COR-L47 (cell line): ENCODE measurements around the gene ASTN1.
A peak's percentile ranks its signal among the peaks of the same experiment; 100 is the strongest.

Source experiments
- DNase-seq: peaks from one replicate; lab custom pipeline; 2025; lab: John Stamatoyannopoulos, UW

The ASTN1 gene

GRCh38 chr1:176878750-176879536 is 285.6 kb downstream of the ASTN1 start:
- no peak for DNase-seq

DNA sequence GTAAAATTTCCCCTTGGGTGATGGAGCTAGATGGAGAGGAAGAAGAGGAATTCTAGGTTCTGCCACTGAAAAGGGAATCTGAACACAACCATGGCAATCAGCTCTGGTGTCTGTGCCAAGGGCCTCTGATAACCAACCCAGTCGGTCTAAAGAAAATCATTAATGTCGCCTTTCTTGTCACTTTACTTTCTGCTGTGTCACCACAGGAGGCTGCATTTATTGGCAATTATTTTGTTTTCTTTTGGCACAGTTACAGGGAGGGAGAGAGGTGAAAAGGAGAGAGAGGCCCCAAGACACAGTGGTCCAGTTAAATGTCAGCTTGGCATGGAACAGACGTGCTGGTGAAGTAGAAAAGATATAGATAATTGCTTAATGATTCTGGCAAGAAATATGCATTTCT is 287.0 kb downstream of the ASTN1 start:
- peak; percentile 22 for DNase-seq

GRCh38 chr1:176876966-176877515 is 287.5 kb downstream of the ASTN1 start:
- DNase-seq, result no peak

GRCh38 chr1:176869577-176869976 is 294.9 kb downstream of the ASTN1 start:
- DNase-seq, result no peak

DNA sequence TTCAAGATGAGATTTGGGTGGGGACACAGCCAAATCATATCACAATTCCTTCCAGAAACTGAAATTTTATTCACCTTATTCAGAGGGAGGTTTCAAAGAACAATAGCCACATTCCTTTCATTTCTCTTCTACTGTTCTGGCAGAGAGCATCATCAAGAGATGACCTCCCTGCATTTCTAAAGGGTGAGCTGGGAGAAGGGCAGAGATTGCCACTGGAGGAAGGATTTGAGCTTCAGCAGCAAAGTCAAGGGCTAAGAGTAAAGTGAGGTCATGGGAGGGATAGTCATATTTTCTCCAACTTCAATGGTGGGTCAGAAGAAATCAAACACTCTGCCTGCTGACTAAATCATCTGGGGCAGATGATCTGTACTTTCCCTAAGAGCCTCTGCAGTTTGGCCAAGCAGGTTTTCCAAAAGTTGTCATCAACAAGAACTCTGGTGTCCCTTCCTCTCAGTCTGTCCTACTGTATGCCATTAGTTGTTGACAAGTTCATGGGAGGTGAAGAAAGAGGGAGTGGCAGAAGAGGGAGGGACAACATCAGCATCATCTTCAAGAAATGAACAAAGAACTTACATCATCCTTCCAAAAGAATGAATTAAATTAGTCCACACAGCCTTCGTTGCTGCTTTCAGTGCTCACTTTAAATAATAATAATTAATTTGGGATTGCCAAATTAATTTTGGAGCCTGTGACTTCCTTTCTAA is 298.3 kb downstream of the ASTN1 start:
- DNase-seq, result no peak

GRCh38 chr1:176864211-176864610 is 300.3 kb downstream of the ASTN1 start:
- DNase-seq, result no peak

- no peak for DNase-seq
Observed at GRCh38 chr1:176863613-176864012, 300.9 kb downstream of the ASTN1 start.

DNA sequence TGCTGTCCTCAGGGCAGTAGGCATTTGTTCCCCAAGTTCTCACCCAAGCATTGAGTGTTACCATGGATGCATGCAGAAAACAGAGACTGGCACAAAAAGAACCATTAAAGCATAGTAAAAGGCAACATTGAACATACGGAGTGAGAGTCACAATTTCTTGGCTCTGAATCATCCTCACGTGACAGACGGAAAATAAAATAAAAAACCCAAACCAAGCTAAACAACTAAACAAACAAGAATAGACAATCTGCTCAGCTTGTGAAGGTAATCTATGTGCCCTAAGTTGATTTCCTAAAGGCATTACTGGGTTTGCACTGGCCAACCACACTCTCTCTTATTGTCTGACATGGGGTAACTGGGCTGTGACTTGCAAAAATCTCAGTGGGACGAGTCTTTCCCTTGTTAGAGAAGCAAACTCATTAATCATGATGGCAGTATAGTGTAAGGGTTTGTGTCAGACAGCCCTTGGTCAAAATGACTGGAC is 306.0 kb downstream of the ASTN1 start:
- DNase-seq, result no peak

DNA sequence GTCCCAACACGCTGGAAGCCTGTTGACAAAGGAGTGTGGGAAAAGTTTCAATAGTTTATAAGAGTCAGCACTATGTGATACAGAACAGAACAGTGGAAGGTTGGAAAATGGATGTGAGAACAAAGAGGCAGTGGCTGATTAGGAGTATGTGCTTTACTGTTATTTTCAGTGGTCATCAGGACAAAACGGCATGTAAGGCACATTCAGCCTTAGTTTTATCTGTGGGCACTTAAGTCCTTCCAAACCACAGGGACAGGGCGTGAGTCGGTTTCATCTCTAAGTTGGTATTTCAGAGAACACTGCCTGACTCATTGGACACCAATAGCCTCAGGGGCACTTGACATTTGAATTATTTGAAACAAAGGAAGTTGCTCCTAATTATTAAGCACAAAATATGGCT is 306.9 kb downstream of the ASTN1 start:
- peak; percentile 11 for DNase-seq

GRCh38 chr1:176854758-176855745 is 309.5 kb downstream of the ASTN1 start:
- peak; percentile 74 for DNase-seq

GRCh38 chr1:176854121-176854520 is 310.4 kb downstream of the ASTN1 start:
- no peak for DNase-seq

GRCh38 chr1:176853503-176853902 is 311.0 kb downstream of the ASTN1 start:
- no peak for DNase-seq

- no peak for DNase-seq
Observed at GRCh38 chr1:176852124-176852523, 312.4 kb downstream of the ASTN1 start.

DNA sequence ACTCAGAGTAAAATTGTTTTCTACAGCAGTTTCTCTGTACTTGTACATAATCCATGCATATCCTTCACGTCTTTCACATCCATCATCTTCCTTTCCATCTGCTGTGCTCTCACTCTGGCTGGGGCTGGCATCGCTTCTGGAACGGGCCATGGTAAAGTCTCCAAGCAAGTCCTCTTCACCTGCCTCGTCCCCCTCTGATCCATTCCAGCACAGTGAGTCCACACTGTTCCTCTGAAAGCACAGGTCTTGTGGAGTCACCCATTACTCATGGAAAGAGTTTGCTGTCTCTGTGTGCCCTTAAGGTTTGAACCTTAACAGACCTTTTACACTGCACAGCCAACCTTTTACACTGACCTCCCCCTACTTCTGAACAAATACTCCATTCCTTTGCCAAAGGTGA is 313.6 kb downstream of the ASTN1 start:
- DNase-seq, result no peak

GRCh38 chr1:176849281-176849680 is 315.2 kb downstream of the ASTN1 start:
- no peak for DNase-seq

GRCh38 chr1:176847052-176847451 is 317.5 kb downstream of the ASTN1 start:
- no peak for DNase-seq

GRCh38 chr1:176843352-176844297 is 320.9 kb downstream of the ASTN1 start:
- DNase-seq, result peak; percentile 10

- DNase-seq, result no peak
Observed at GRCh38 chr1:176841238-176841637, 323.3 kb downstream of the ASTN1 start.

DNA sequence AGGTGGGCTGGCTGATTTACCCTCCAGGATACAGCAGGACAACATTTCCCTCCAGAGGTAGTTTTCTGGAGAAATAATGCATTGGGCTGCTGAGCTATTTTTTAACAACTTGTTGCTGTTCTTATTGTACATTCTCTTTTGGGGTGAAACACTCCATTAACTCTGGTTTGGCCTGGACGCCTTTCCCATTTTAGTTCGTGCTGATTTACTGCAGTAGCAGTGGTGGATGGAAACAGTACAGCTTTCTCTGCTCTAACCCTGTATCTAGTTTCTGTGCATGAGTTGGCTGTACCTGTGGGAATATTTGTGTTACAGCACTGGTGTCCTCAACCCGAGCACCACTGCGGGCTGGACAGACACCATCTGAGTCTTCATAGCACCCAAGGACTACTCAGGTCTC is 325.3 kb downstream of the ASTN1 start:
- DNase-seq, result no peak

DNA sequence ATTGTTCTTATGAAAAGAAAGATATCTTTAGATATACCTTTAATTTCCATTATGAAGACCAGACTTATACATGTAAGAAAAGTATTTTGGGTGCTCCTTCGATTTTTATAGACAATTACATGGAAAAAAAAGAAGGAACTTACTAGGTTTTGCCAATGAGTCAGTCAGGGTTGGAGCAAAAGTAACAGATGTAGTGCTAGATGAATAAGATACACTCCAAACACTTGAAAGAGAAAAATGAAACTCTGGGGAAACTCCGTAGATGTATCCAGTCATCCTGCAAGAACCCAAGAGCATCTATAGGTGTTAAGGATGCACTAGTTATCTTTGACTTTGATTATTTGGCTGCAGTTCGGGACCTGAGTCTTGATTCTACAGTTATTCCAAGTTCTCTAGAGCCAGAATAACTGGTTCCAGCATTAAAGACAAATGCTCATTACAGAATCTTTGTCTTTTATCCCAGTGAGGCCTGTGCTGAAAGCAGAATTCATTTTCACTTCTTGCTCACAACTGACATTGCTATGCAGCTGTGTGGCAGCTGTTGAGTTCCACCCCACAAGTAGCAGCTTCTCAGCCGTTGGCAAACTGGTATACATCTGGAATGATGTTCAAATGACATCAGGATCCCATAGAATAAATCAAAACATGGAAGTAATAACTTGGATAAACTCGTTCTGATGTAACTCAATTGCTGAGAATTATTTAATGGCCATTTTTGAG is 326.1 kb downstream of the ASTN1 start:
- no peak for DNase-seq
